Stomach smooth muscle (tissue), 2 donors: Measurements from ENCODE around the gene MUC16.
"Not testable (repeated sequence)": the region's sequence is repeated elsewhere in the genome, so short reads cannot be mapped to it uniquely, and the experiment has no call there.

Experiments used
- H3K27ac ChIP-seq: one replicate; pipeline ENCODE4 v1.7.0; 2013; ENCODE audit warnings: mild to moderate bottlenecking, low read length, inconsistent platforms
- H3K27me3 ChIP-seq, 2 donors: one replicate each; pipeline ENCODE4 v1.7.0; 2013; ENCODE audit warnings: low read length in 2 of 2; ENCODE audit not compliant: insufficient read depth in 2 of 2, control insufficient read depth in 1 of 2
- H3K36me3 ChIP-seq, 2 donors: one replicate each; pipeline ENCODE4 v1.7.0; 2013; ENCODE audit warnings: low read length in 2 of 2; ENCODE audit not compliant: control insufficient read depth in 2 of 2, insufficient read depth in 2 of 2
- H3K4me1 ChIP-seq: one replicate; pipeline ENCODE4 v1.7.0; 2013; ENCODE audit warnings: low read length; ENCODE audit not compliant: control insufficient read depth, insufficient read depth
- H3K4me3 ChIP-seq, 2 donors: one replicate each; pipeline ENCODE4 v1.7.0; 2013; ENCODE audit warnings: low read length in 2 of 2
- H3K9ac ChIP-seq, 2 donors: one replicate each; pipeline ENCODE4 v1.7.0; 2013; ENCODE audit warnings: low read length in 2 of 2, mild to moderate bottlenecking in 1 of 2
- H3K9me3 ChIP-seq, 2 donors: one replicate each; pipeline ENCODE4 v1.7.0; 2013; ENCODE audit warnings: low read length in 2 of 2; ENCODE audit not compliant: control insufficient read depth in 2 of 2
- donor health status: healthy.
- donor health status: Pancreatic carcinoma.

Gene MUC16

DNA sequence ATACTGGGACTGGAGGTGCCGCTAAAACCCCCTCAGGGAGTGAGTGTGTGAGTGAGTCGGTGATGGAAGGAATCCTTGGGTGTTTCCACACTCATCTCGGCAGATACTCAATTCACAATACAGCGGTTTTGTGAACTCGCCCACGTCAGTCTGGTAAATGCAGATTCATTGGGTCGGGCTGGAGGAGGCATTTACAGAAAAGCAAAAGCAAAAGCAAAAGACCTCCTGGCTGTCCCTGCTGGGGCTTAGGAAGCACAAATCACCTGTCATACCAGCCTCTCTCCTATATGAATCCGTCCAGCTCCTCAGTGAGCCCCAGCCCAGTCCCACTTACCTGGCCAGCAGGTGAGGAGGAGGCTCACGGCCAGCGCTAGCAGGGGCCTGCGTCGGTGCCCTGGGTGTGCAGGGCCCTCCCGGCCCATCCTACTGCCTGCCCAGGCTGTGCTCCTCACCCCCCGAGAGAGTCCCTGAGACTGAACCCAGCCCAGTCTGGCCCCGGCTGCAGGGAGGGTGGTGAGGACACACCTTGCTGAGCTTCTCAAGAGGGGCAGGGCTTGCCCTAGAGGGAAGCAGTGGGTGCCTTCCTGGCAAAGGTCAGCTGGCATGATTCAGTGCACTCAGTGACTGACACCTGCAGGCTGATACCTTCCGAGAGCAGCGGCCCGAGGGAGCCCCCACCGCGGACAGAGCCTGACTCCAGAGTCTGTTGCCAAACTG lies at the start of gene MUC16:
MUC16 (minus strand) TSS at position 475 of the 717 bp plus-strand sequence.
- Histone ChIP-seq H3K9ac (no peak within 1 kb of the TSS), H3K27me3 (peaks cover 2 to 5% of the 10 kb centered on the region in 2 donors), H3K4me1 (no peaks in the 10 kb centered on the region), H3K36me3 (no peaks in the 10 kb centered on the region), H3K4me3 (no peak within 1 kb of the TSS), H3K27ac (no peak within 1 kb of the TSS), H3K9me3 (no peaks in the 10 kb centered on the region)

DNA sequence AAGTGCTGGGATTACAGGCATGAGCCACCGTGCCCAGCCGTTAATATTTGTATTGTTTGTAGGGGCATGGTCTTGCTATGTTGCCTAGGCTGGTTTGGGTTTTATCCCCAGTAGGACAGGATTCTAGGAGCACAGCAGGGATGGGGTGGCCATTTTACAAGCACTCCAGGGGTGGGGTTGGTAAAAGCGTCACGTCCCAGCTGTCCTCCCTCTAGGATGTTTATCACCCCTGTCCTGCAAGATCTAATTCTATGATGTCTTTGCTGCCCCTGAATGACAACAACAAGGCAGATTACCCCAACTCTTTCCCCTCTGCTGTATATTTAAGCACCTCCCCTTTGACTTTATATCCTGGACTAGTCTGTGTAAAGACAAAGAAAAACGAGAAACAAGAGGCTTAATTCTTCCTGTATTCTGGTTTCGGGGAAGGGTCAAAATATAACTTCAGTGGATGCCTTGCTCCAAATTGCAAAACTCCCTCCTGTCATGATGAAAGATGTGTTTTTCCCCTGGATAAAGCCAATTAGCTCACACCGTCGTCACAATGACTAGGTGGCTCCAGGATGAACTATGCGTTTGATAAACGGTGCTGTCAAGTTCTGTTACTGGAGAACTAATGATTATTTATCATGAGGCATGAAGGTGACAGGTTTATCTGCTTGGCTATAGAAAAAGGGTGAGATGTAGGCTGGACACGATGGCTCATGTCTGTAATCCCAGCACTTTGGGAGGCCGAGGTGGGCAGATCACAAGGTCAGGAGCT lies 48.9 kb upstream of the MUC16 start:
- Histone ChIP-seq H3K4me3 (no peak overlapping the region), H3K9me3 (no peaks in the 10 kb centered on the region), H3K27me3 (peaks cover 0 to 2% of the 10 kb centered on the region in 2 donors), H3K4me1 (no peaks in the 10 kb centered on the region), H3K27ac (no peak overlapping the region), H3K9ac (no peak overlapping the region), H3K36me3 (no peaks in the 10 kb centered on the region)

DNA sequence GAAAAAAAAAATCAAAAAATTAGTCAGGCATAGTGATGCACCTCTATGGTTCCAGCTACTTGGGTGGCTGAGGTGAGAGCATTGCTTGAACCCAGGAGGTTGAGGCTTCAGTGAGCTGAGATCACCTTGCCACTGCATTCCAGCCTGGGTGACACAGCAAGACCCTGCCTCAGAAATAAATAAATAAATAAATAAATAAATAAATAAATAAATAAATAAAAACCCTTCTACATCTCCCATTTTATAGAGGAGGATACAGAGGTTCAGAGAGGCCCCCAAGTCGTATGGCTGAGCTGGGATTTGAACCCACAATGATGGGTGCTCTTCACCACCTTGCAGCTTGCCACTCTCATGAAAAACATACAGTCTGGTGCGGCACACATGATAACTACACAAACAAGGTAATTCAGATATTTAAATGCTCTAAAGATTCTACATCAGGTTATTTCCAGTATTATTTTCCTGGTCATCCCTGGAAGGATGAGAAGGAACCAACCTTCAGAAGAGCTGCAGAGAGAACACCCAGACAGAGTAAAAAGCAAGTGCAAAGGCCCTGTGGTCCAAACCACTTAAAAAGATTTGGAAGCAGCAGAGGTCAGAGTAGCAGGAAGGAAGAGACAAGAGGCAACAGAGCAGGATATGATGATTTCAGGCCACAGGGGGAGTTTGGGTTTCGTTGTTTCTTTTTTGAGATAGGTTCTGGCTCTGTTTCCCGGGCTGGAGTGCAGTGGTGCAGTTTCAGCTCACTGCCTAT lies 47.5 kb upstream of the MUC16 start:
- Histone ChIP-seq H3K4me1 (no peaks in the 10 kb centered on the region), H3K9me3 (no peaks in the 10 kb centered on the region), H3K27me3 (peaks cover 0 to 4% of the 10 kb centered on the region in 2 donors), H3K27ac (no peak overlapping the region), H3K36me3 (no peaks in the 10 kb centered on the region), H3K9ac (no peak overlapping the region), H3K4me3 (no peak overlapping the region)

DNA sequence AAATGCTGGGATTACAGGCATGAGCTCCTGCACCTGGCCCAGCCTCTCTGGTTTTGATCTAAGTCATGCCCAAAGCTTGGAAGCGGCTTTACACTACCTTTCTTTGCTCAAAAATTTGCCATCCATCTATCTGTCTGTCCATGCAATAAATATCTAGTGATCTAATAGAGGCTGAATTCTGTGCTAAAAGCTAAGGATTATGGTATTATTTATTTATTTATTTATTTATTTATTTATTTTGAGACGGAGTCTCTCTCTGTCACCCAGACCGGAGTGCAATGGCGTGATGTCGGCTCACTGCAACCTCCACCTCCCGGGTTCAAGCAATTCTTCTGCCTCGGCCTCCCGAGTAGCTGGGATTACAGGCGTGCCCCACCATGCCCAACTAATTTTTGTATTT lies 45.9 kb upstream of the MUC16 start:
- not testable (repeated sequence) for H3K27ac ChIP-seq, H3K9me3 ChIP-seq, H3K36me3 ChIP-seq, H3K9ac ChIP-seq, H3K4me1 ChIP-seq, H3K27me3 ChIP-seq, H3K4me3 ChIP-seq

DNA sequence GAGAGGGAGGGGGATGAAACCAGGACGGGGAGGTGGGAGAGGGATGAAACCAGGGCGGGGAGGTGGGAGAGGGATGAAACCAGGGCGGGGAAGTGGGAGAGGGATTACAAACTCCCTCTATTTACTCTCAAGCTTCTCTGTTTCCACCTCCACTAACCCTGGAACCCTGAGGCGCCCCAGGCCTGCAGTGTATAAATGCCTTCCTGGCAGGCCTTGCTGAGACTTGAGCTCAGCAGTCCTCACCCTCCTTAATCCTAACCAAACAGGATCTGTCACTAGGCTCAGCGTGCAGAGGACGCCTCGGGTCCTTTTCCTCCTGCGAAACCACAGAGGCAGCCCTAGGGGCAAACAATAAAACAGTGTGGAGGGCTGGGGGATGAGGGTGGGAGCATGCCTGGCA lies 44.6 kb upstream of the MUC16 start:
- Histone ChIP-seq H3K36me3 (no peaks in the 10 kb centered on the region), H3K27ac (no peak overlapping the region), H3K9ac (no peak overlapping the region), H3K27me3 (peaks cover 0 to 4% of the 10 kb centered on the region in 2 donors), H3K4me3 (no peak overlapping the region), H3K9me3 (no peaks in the 10 kb centered on the region), H3K4me1 (no peaks in the 10 kb centered on the region)

DNA sequence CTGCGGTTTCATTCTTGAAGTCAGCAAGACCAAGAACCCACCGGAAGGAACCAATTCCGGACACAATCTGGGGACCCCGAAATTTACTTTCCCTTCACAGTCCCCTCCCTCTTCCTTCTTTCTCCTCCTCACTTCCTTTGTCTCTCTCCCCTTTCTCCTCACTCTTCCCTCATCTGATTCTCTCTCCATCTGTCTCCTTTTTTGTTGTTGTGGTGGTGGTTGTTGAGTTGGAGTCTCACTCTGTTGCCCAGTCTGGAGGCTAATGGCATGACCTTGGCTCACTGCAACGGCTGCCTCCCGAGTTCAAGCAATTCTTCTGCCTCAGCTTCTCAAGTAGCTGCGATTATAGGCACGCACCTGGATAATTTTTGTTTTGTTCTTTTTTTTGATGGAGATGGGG lies 44.0 kb upstream of the MUC16 start:
- Histone ChIP-seq H3K9ac (no peak overlapping the region), H3K9me3 (no peaks in the 10 kb centered on the region), H3K4me1 (no peaks in the 10 kb centered on the region), H3K36me3 (no peaks in the 10 kb centered on the region), H3K27ac (no peak overlapping the region), H3K27me3 (peaks cover 0 to 2% of the 10 kb centered on the region in 2 donors), H3K4me3 (no peak overlapping the region)

DNA sequence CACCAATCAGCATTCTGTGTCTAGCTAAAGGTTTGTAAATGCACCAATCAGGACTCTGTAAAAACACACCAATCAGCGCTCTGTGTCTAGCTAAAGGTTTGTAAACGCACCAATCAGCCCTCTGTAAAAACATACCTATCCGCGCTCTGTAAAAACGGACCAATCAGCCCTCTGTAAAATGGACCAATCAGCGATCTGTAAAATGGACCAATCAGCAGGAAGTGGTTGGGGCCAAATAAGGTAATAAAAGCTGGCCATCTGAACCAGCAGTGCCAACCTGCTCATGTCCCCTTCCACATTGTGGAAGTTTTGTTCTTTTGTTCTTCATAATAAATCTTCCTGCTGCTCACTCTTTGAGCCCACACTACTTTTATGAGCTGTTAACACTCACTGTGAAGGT lies 43.5 kb upstream of the MUC16 start:
- not testable (repeated sequence) for H3K27me3 ChIP-seq, H3K9ac ChIP-seq, H3K27ac ChIP-seq, H3K36me3 ChIP-seq, H3K9me3 ChIP-seq, H3K4me3 ChIP-seq, H3K4me1 ChIP-seq

DNA sequence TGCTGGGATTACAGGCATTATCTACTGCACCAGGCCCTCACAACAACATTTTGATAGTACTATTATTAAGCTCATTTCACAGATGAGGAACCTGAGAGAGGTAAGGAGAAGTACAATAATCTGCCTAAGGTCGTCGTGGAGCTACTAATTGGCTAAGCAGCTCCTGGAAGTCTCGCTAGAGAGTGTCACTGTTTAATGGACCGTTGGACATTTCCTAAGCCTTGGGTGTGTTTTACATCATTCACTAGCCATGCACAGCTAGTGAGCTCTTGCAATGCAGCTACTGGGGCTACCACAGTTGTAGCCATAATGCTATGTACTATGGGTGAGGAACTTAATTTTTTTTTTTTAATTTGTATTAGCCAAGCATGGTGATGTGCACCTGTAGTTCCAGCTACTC lies 42.7 kb upstream of the MUC16 start:
- peaks cover 0 to 2% of the 10 kb centered on the region in 2 donors for H3K27me3 ChIP-seq
- H3K36me3 ChIP-seq = no peaks in the 10 kb centered on the region
- no peak overlapping the region for H3K4me3 ChIP-seq
- H3K9ac ChIP-seq = no peak overlapping the region
- H3K4me1 ChIP-seq = no peaks in the 10 kb centered on the region
- H3K27ac ChIP-seq = no peak overlapping the region
- H3K9me3 ChIP-seq = no peaks in the 10 kb centered on the region

DNA sequence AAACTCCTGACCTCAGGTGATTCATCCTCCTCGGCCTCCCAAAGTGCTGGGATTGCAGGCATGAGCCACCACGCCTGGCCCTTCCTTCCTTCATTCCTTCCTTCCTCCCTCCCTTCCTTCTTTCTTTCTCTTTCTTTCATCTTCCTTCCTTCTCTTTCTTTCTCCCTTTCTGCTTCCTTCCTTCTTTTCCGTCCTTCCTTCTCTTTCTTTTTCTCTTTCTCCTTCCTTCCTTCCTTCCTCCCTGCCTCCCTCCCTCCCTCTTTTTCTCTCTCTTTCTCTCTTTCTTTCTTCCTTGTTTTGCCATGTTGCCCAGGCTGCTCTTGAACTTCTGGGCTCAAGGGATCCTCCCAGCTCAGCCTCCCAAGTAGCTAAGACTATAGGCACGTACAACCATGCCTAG lies 36.5 kb upstream of the MUC16 start:
- Histone ChIP-seq H3K4me3 (no peak overlapping the region), H3K9ac (no peak overlapping the region), H3K36me3 (no peaks in the 10 kb centered on the region), H3K4me1 (no peaks in the 10 kb centered on the region), H3K27ac (no peak overlapping the region), H3K9me3 (no peaks in the 10 kb centered on the region), H3K27me3 (no peaks in the 10 kb centered on the region)

DNA sequence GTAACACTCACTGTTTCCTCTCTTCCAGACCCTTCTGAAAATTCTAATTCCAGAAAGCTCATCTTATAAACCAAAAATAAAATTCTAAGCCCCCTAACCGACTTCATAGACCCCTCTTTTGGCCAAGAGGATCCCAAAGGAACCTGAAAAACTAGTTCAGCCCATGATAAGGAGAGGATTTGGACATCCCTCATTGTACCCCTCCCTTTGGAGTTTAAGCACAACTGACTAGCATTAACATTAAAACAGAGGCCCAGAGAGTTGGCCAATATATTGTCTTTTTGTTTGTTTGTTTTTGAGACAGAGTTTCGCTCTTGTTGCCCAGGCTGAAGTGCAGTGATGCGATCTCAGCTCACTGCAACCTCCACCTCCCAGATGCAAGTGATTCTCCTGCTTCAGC lies 34.2 kb upstream of the MUC16 start:
- Histone ChIP-seq H3K27ac (no peak overlapping the region), H3K4me3 (no peak overlapping the region), H3K9ac (no peak overlapping the region), H3K9me3 (no peaks in the 10 kb centered on the region), H3K36me3 (no peaks in the 10 kb centered on the region), H3K4me1 (no peaks in the 10 kb centered on the region), H3K27me3 (no peaks in the 10 kb centered on the region)
